Measurements from ENCODE around the gene CMC1.

CMC1 gene

GRCh38 chr3:28300345-28300962 is 59.0 kb downstream of the CMC1 start:
- DNase-seq (ENCODE audit: low read depth) = no peak

- no peak for DNase-seq (ENCODE audit: low read depth)
Measured at GRCh38 chr3:28301688-28302087, 60.3 kb downstream of the CMC1 start.

- no peak for DNase-seq (ENCODE audit: low read depth)
Measured at GRCh38 chr3:28308196-28308595, 66.8 kb downstream of the CMC1 start.

- no peak for DNase-seq (ENCODE audit: low read depth)
Measured at GRCh38 chr3:28315711-28316110, 74.3 kb downstream of the CMC1 start.

GRCh38 chr3:28316226-28316625 is 74.8 kb downstream of the CMC1 start:
- no peak for DNase-seq (ENCODE audit: low read depth)

DNA sequence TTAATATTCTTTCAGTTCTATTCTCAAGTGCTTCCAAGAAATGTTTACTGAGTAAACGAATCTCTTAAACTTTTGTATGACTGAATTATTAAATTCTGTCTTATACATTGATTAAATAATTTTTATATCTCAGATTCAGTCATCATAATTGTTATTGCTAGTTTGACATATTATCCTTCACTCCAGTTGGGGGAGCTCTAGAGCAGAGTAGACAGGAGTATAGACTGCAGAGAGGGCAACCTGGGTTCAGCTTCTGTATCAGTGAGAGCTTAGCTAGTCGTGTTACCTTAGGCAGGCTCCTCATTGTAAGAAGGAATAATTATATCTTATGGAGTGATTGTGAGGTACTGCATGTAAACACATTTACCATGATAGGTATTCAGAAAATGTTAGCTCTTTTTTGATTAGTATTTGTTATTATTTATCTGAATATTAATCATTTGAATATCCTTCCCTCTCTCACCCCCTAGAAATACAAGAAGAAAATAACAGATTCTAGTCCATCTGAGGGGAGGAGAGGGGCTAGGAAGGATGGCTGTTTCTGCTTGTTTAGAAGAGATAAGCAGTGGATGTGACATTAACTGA is 76.1 kb downstream of the CMC1 start:
- no peak for DNase-seq (ENCODE audit: low read depth)

DNA sequence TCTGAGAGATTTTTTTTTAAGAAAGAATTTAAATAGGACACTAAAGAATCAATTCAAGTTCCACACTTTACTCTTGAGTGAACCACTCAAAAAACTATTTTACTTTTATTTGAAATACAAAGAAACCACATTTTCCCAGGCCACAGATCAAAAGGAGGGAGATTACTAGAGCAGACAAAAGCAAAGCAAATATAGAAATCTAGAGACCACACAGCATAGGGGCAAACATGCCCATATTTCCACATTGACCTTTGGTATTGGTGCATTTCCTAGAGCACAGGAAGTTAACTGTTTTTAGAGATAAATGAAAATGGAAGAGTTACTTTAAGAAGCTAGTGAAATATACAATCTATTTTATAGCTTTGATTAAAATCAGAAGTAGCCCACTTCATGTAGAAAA is 79.6 kb downstream of the CMC1 start:
- DNase-seq (ENCODE audit: low read depth) = no peak

- no peak for DNase-seq (ENCODE audit: low read depth)
Measured at GRCh38 chr3:28322464-28322863, 81.0 kb downstream of the CMC1 start.

- no peak for DNase-seq (ENCODE audit: low read depth)
Measured at GRCh38 chr3:28326458-28326926, 85.1 kb downstream of the CMC1 start.

GRCh38 chr3:28328188-28329151 is 87.1 kb downstream of the CMC1 start:
- no peak for DNase-seq (ENCODE audit: low read depth)

DNA sequence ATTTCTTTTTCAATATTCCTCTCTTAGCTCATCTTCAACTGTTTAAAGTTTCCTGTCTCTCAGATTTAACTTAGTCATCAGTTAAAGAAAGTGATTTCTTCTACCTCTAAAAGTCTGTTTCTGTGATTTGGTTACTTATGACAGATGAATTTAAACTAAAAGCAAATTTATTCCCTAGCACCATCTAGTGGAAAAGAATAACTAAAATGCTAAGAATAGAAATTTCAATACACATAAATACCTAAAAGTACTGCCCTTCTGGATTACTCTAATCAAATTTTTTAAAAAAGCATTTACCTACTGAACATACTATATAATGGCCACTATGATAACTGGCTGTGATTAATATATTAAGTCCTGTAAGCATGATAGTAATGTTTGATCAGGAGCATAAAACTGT is 93.1 kb downstream of the CMC1 start:
- DNase-seq (ENCODE audit: low read depth) = no peak

DNA sequence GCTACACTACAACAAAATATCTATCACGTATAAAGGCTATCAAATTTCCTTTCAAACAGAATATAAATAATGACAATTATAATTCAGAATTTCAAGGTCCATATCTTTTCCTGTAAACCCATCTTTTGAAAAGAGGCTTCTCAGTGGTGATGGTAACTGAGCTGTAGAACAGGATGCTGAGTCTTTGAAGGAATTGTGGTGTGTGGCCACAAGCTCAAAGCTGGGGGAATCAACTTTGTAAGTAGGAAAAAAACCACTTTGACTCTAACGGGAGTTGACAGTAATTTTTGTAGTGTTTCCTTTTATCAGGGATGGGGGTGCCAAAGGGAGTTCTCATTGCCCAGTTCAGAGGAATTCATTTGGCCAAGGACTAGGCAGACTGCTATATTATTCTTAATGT is 93.8 kb downstream of the CMC1 start:
- DNase-seq (ENCODE audit: low read depth) = no peak

GRCh38 chr3:28337230-28337629 is 95.8 kb downstream of the CMC1 start:
- DNase-seq (ENCODE audit: low read depth) = no peak

DNA sequence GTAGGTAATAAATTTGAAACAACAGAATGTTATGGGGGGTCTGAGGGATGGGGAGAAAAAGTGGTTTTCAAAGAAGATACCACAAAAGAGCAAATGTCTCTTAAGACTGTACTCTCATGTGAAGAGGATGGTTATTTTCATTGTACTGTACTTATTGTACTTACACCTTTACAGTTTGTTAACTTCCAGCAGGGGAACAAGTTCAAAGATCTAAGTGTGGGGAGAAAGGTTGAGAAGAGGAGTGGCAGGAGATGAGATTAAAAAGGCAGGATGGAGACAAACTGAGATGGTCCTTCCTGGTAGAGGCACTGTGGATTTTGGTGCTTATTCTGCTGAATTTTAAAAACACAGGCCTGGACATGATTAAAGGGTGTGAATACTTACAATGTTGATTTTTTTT is 101.7 kb downstream of the CMC1 start:
- no peak for DNase-seq (ENCODE audit: low read depth)

DNA sequence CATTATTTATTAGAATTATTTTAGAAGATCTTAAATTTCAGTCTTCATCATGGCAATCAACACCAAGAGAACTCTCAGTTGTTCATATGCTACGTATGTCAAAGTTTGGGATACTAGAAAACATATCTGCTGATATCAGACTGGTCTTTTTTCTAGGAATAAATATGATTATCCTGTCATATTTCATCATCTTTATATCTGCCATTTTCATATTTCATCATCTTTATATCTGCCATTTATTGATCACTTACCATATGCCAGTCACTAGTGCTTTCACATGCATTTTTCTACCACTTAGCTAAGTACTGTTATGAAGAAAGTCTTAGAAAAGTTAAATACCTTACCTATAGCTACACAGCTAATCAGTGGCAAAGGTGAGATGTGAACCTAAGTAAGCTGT is 104.3 kb downstream of the CMC1 start:
- DNase-seq (ENCODE audit: low read depth) = no peak

GRCh38 chr3:28347374-28348264 is 106.2 kb downstream of the CMC1 start:
- DNase-seq (ENCODE audit: low read depth) = no peak

DNA sequence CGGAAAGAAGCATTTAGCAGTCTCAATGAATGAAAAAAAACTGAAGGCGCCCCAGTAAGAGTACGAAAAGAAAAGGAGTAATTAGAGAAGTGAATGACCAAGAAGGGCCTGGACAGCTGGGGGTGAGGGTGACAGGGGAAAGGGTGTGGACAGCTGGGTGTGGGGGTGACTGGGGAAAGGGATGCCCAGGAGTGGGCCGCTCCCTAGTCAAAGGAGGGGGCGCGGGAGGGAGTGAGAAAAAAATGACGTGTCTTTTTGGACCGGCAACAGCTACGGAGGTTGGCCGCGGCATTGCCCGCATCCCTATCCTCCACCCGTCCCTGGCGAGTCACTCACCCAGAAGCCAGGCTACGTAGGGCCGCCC is 106.8 kb downstream of the CMC1 start:
- DNase-seq (ENCODE audit: low read depth) = no peak

DNA sequence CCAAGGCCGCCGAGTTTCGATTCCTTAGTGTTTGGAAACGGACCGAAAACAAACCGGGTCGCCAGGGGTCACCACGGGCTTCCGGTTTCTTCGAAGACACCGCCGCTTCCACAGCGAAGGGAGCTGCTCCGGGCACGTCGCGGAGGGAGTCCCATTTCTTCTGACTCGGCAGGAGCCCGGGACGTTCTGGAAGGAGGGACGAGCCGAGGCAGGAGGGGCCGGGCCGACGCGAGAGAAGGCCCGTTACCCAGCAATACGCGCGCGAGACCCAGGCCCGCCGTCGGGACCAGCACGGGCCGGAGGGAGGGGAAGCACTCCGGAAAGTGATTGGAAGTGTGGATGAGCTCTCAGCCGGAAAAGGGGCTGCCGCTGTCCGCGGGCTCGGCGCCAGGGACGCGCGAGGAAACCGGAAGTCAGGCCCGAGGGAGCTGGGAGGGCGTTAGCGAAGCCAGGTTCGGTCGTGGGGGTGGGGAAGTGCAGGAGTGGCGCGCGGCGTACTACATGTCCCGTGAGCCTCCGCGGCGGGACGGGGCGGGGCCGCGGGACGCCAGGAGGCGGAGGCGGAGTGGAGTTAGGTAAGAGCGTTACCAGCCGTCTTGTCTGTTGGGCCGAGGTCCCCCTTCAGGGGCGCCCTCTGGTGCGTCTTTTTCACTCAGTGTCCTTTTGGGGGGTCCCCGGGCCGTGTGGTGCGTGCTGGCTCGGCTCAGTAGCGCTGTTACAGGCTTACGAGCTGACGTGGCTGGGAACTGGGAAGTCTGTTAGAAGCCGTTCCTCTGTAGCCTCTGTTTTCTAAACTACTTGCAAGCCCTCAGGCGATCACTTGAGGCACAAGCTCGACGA is 107.4 kb downstream of the CMC1 start, which contains the start of the genes AZI2 and ZCWPW2:
Gene AZI2 (minus strand): TSS at position 196 of the 840 bp plus-strand sequence. CDS start 8,207 bp downstream, outside the sequence.
Gene ZCWPW2 (plus strand): TSS at position 93 of the 840 bp plus-strand sequence. CDS start 64,348 bp downstream, outside the sequence.
- DNase-seq (ENCODE audit: low read depth) = peak; percentile 84

GRCh38 chr3:28349469-28350000 is 108.1 kb downstream of the CMC1 start:
- DNase-seq (ENCODE audit: low read depth) = no peak
